ENCODE data around the gene LRRC2.

- TF ChIP-seq POLR2AphosphoS5 (IDR thresholded peaks at IDR 0.05) (no peak), POLR2A (IDR thresholded peaks at IDR 0.05) (no peak), CTCF (IDR thresholded peaks at IDR 0.05) (no peak), EP300 (IDR thresholded peaks at IDR 0.05) (no peak)
Observed at GRCh38 chr3:46609212-46609721, 43.2 kb upstream of the LRRC2 start.
